OCI-LY7 (cell line): ENCODE results near the gene CATSPER1.

Source experiments
- CTCF ChIP-seq: fragments of 200-600 bp; sonication (generic); conservative IDR thresholded peaks from 2 replicates; pipeline ENCODE4 v1.5.1; 2014; ENCODE audit warnings: mild to moderate bottlenecking, antibody characterized with exemption, low read length, moderate library complexity, mixed read lengths
- EZH2phosphoT487 ChIP-seq: fragments of 200-600 bp; sonication (generic); IDR thresholded peaks from 2 replicates; pipeline ENCODE4 v1.6.1; 2018; ENCODE audit warnings: low read depth, borderline replicate concordance, mild to moderate bottlenecking, mixed run types, antibody characterized with exemption, low read length, moderate library complexity, mixed read lengths

GRCh38 chr11:66013762-66014100 is 12.5 kb downstream of the CATSPER1 start:
- TF ChIP-seq CTCF (no peak), EZH2phosphoT487 (no peak)
